ENCODE results near the gene ACD. TPM values are rescaled to one million over a fixed set of nuclear protein-coding genes. Genes with fewer than 3 reads are reported as not detected.
"Not testable (repeated sequence)": the region's sequence is repeated elsewhere in the genome, so short reads cannot be mapped to it uniquely, and the experiment has no call there.

The ACD gene
- polyA plus RNA-seq, 2 donors, result 6.7 to 10.3 TPM

GRCh38 chr16:67697422-67698185 is 37.5 kb upstream of the ACD start:
- Histone ChIP-seq H3K9me3 (ENCODE audit: control insufficient read depth in 2 of 2, insufficient read depth in 1 of 2, low read depth in 1 of 2, low read length in 1 of 2) (no peaks in the 10 kb centered on the region), H3K36me3 (ENCODE audit: control insufficient read depth in 2 of 2, insufficient read depth in 2 of 2, low read length in 1 of 2) (no peaks in the 10 kb centered on the region), H3K27ac (ENCODE audit: low read depth in 2 of 2, low read length in 1 of 2) (peak overlapping the region; percentile 38 to 91), H3K4me1 (ENCODE audit: control insufficient read depth in 2 of 2, insufficient read depth in 2 of 2, low read length in 1 of 2) (no peaks in the 10 kb centered on the region), H3K4me3 (ENCODE audit: low read depth in 1 of 2, low read length in 2 of 2) (no peak overlapping the region), H3K27me3 (ENCODE audit: control insufficient read depth in 1 of 2, insufficient read depth in 2 of 2, low read length in 2 of 2) (no peaks in the 10 kb centered on the region)
- WGBS, 2 donors, result 74% methylated on average over 4 of the region's 4 CpGs

GRCh38 chr16:67694611-67695010 is 34.6 kb upstream of the ACD start:
- Histone ChIP-seq H3K27me3 (ENCODE audit: control insufficient read depth in 1 of 2, insufficient read depth in 2 of 2, low read length in 2 of 2) (no peaks in the 10 kb centered on the region), H3K36me3 (ENCODE audit: control insufficient read depth in 2 of 2, insufficient read depth in 2 of 2, low read length in 1 of 2) (no peaks in the 10 kb centered on the region), H3K27ac (ENCODE audit: low read depth in 2 of 2, low read length in 1 of 2) (no peak overlapping the region), H3K9me3 (ENCODE audit: control insufficient read depth in 2 of 2, insufficient read depth in 1 of 2, low read depth in 1 of 2, low read length in 1 of 2) (no peaks in the 10 kb centered on the region), H3K4me3 (ENCODE audit: low read depth in 1 of 2, low read length in 2 of 2) (no peak overlapping the region), H3K4me1 (ENCODE audit: control insufficient read depth in 2 of 2, insufficient read depth in 2 of 2, low read length in 1 of 2) (no peaks in the 10 kb centered on the region)
- 54 to 74% methylated on average over 2 of the region's 2 CpGs for WGBS, 2 donors

DNA sequence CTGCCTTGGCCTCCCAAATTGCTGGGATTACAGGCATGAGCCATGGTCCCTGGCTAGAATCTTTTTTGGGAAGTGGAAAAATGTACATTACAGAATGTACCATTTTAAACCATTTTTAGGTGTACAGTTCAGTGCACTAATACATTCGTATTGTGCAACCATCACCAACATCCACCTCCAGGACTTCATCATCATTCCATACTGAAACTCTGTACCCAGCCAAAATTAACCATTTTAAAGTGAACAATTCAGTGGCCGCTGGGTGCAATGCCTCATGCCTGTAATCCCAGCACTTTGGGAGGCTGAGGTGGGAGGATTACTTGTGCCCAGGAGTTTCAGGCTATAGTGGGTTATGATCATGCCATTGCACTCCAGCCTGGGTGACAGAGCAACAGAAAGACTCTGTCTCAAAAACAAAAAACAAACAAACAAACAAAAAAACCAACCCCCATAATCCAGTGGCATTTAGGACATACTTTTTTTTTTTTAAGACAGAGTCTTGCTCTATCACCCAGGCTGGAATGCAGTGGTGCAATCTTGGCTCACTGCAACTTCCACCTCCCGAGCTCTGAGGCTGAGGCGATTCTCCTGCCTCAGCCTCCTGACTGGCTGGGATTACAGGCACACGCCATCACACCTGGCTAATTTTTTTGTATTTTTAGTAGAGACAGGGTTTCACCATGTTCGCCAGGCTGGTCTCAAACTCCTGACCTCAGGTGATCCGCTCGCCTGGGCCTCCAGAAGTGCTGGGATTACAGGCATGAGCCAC is 33.6 kb upstream of the ACD start:
- 92 to 94% methylated on average over 8 of the region's 8 CpGs for whole genome bisulfite sequencing, 2 donors
- not testable (repeated sequence) for H3K27me3 ChIP-seq (ENCODE audit: control insufficient read depth in 1 of 2, insufficient read depth in 2 of 2, low read length in 2 of 2); H3K9me3 ChIP-seq (ENCODE audit: control insufficient read depth in 2 of 2, insufficient read depth in 1 of 2, low read depth in 1 of 2, low read length in 1 of 2); H3K4me1 ChIP-seq (ENCODE audit: control insufficient read depth in 2 of 2, insufficient read depth in 2 of 2, low read length in 1 of 2); H3K4me3 ChIP-seq (ENCODE audit: low read depth in 1 of 2, low read length in 2 of 2); H3K36me3 ChIP-seq (ENCODE audit: control insufficient read depth in 2 of 2, insufficient read depth in 2 of 2, low read length in 1 of 2); H3K27ac ChIP-seq (ENCODE audit: low read depth in 2 of 2, low read length in 1 of 2)

DNA sequence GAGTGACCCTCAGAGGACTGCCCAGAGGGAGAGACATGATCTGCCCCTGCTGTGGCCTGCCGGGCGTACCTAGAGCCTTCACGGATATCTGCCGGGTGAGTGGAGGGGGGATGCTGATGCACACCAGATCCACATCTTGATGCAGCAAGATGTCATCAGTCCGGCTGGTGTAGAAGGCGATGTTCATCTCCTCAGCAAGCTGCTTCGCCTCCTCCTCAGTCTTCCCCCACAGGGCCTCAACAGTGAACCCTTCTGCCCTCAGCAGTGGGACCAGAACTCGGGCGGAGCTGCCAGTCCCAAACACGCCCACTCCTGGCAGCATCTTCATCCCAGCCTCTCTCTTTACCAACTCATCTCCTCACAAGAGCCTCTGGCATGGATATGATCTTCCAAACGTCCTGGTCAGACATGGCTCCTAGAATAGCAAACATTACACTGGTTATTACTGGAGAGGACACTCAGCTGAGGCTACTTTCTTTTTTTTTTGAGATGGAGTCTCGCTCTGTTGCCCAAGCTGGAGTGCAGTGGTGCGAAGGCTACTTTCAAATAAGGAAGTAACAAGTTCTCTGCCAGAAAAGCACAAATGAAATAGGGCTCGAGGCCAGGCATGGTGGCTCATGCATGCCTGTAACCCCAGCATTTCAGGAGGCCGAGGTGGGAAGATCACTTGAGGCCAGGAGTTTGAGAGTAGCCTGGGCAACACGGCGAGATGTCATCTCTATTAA is 25.5 kb upstream of the ACD start:
- 76 to 81% methylated on average over 17 of the region's 17 CpGs for WGBS, 2 donors
- Histone ChIP-seq H3K4me3 (ENCODE audit: low read depth in 1 of 2, low read length in 2 of 2) (no peak overlapping the region), H3K9me3 (ENCODE audit: control insufficient read depth in 2 of 2, insufficient read depth in 1 of 2, low read depth in 1 of 2, low read length in 1 of 2) (no peaks in the 10 kb centered on the region), H3K4me1 (ENCODE audit: control insufficient read depth in 2 of 2, insufficient read depth in 2 of 2, low read length in 1 of 2) (peaks cover 0 to 5% of the 10 kb centered on the region in 2 donors), H3K36me3 (ENCODE audit: control insufficient read depth in 2 of 2, insufficient read depth in 2 of 2, low read length in 1 of 2) (peaks cover 0 to 4% of the 10 kb centered on the region in 2 donors), H3K27me3 (ENCODE audit: control insufficient read depth in 1 of 2, insufficient read depth in 2 of 2, low read length in 2 of 2) (no peaks in the 10 kb centered on the region), H3K27ac (ENCODE audit: low read depth in 2 of 2, low read length in 1 of 2) (peak overlapping the region; percentile 54 to 84)

- Histone ChIP-seq H3K36me3 (ENCODE audit: control insufficient read depth in 2 of 2, insufficient read depth in 2 of 2, low read length in 1 of 2) (peaks cover 0 to 4% of the 10 kb centered on the region in 2 donors), H3K27me3 (ENCODE audit: control insufficient read depth in 1 of 2, insufficient read depth in 2 of 2, low read length in 2 of 2) (no peaks in the 10 kb centered on the region), H3K9me3 (ENCODE audit: control insufficient read depth in 2 of 2, insufficient read depth in 1 of 2, low read depth in 1 of 2, low read length in 1 of 2) (no peaks in the 10 kb centered on the region), H3K4me1 (ENCODE audit: control insufficient read depth in 2 of 2, insufficient read depth in 2 of 2, low read length in 1 of 2) (peaks cover 0 to 5% of the 10 kb centered on the region in 2 donors), H3K27ac (ENCODE audit: low read depth in 2 of 2, low read length in 1 of 2) (peak overlapping the region; percentile 11 to 80), H3K4me3 (ENCODE audit: low read depth in 1 of 2, low read length in 2 of 2) (no peak overlapping the region)
- 79 to 94% methylated on average over 4 of the region's 4 CpGs for WGBS, 2 donors
Observed at GRCh38 chr16:67683767-67684166, 23.7 kb upstream of the ACD start.

- Histone ChIP-seq H3K4me3 (ENCODE audit: low read depth in 1 of 2, low read length in 2 of 2) (no peak overlapping the region), H3K9me3 (ENCODE audit: control insufficient read depth in 2 of 2, insufficient read depth in 1 of 2, low read depth in 1 of 2, low read length in 1 of 2) (no peaks in the 10 kb centered on the region), H3K27ac (ENCODE audit: low read depth in 2 of 2, low read length in 1 of 2) (no peak overlapping the region), H3K27me3 (ENCODE audit: control insufficient read depth in 1 of 2, insufficient read depth in 2 of 2, low read length in 2 of 2) (no peaks in the 10 kb centered on the region), H3K4me1 (ENCODE audit: control insufficient read depth in 2 of 2, insufficient read depth in 2 of 2, low read length in 1 of 2) (peaks cover 3 to 17% of the 10 kb centered on the region in 2 donors), H3K36me3 (ENCODE audit: control insufficient read depth in 2 of 2, insufficient read depth in 2 of 2, low read length in 1 of 2) (peaks cover 0 to 15% of the 10 kb centered on the region in 2 donors)
- WGBS, 2 donors, result 94 to 95% methylated on average over 10 of the region's 10 CpGs
Observed at GRCh38 chr16:67679935-67680897, 20.2 kb upstream of the ACD start.

GRCh38 chr16:67678354-67679023 is 18.4 kb upstream of the ACD start:
- Histone ChIP-seq H3K4me3 (ENCODE audit: low read depth in 1 of 2, low read length in 2 of 2) (no peak overlapping the region), H3K27me3 (ENCODE audit: control insufficient read depth in 1 of 2, insufficient read depth in 2 of 2, low read length in 2 of 2) (no peaks in the 10 kb centered on the region), H3K36me3 (ENCODE audit: control insufficient read depth in 2 of 2, insufficient read depth in 2 of 2, low read length in 1 of 2) (peaks cover 0 to 16% of the 10 kb centered on the region in 2 donors), H3K4me1 (ENCODE audit: control insufficient read depth in 2 of 2, insufficient read depth in 2 of 2, low read length in 1 of 2) (peaks cover 4 to 24% of the 10 kb centered on the region in 2 donors), H3K27ac (ENCODE audit: low read depth in 2 of 2, low read length in 1 of 2) (no peak overlapping the region), H3K9me3 (ENCODE audit: control insufficient read depth in 2 of 2, insufficient read depth in 1 of 2, low read depth in 1 of 2, low read length in 1 of 2) (no peaks in the 10 kb centered on the region)
- 77 to 84% methylated on average over 12 of the region's 12 CpGs for WGBS, 2 donors

DNA sequence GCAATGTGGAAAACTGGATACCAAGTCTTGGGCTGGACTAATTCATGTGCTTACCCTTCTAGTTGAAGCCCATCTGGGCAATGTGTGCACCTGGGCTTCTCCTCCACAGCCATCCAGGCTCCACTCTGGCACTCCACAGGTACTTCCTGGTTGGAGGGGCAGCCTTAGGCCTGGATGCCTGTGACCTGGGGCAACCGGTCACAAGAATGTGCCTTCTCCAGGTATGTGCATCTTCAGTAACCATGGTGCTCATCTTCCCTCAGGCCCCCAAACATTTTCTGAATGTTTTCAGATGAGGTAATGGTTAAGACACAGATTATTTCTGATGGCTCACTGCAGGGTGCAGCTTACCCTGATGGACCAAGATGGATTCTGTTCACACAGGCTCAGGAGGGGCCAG is 17.7 kb upstream of the ACD start:
- H3K4me3 ChIP-seq (ENCODE audit: low read depth in 1 of 2, low read length in 2 of 2), result no peak overlapping the region
- WGBS, 2 donors, result 97 to 100% methylated on average over 1 of the region's 1 CpG
- H3K27me3 ChIP-seq (ENCODE audit: control insufficient read depth in 1 of 2, insufficient read depth in 2 of 2, low read length in 2 of 2), result no peaks in the 10 kb centered on the region
- H3K36me3 ChIP-seq (ENCODE audit: control insufficient read depth in 2 of 2, insufficient read depth in 2 of 2, low read length in 1 of 2), result peaks cover 0 to 14% of the 10 kb centered on the region in 2 donors
- H3K9me3 ChIP-seq (ENCODE audit: control insufficient read depth in 2 of 2, insufficient read depth in 1 of 2, low read depth in 1 of 2, low read length in 1 of 2), result no peaks in the 10 kb centered on the region
- H3K27ac ChIP-seq (ENCODE audit: low read depth in 2 of 2, low read length in 1 of 2), result peak overlapping the region; percentile 81 to 86
- H3K4me1 ChIP-seq (ENCODE audit: control insufficient read depth in 2 of 2, insufficient read depth in 2 of 2, low read length in 1 of 2), result peaks cover 4 to 28% of the 10 kb centered on the region in 2 donors
